Fibroblast of pulmonary artery (primary cell): ENCODE results near the gene CRISP1.

Source experiments
- DNase-seq: peaks from one replicate; pipeline ENCODE4 v3.0.0-alpha.2; 2010; ENCODE audit warnings: low read depth
- H3K4me3 ChIP-seq: replicated peaks from 2 replicates; pipeline ENCODE4 v1.5.1; 2011; ENCODE audit warnings: low read depth, mild to moderate bottlenecking, control low read depth, low read length, moderate library complexity
- TF ChIP-seq, protein P1 (sequence below): IDR thresholded peaks from 2 replicates; pipeline ENCODE4 v1.5.1; 2011; ENCODE audit warnings: mild to moderate bottlenecking, control low read depth, low read length, inconsistent platforms; ENCODE audit errors: missing control alignments

CRISP1 gene, protein sequence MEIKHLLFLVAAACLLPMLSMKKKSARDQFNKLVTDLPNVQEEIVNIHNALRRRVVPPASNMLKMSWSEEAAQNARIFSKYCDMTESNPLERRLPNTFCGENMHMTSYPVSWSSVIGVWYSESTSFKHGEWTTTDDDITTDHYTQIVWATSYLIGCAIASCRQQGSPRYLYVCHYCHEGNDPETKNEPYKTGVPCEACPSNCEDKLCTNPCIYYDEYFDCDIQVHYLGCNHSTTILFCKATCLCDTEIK

DNA sequence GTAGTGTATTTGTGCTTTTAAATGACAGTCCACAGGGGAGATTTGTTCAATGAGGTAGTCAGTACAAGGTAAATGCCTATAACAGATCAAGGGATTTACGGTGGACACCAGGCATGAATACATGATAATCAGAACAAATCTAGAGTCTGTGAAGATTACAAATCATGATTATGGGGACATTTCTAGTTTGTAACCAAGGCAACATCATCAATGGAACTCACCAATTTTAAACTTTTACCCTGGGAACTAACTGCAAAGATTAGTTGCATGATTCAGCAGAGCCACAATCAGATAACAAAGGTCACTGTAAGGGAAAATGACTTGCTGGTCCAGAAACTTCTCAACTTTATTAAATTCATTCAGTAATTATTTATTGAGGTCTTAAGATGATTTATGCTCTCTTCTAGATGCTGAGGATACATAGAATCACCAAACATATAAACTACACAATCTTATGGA lies at the start of gene CRISP1:
Gene CRISP1 (minus strand): TSS at position 51 of the 459 bp plus-strand sequence. CDS start 9,135 bp downstream, outside the sequence.
- no peak within 1 kb of the TSS for H3K4me3 ChIP-seq

DNA sequence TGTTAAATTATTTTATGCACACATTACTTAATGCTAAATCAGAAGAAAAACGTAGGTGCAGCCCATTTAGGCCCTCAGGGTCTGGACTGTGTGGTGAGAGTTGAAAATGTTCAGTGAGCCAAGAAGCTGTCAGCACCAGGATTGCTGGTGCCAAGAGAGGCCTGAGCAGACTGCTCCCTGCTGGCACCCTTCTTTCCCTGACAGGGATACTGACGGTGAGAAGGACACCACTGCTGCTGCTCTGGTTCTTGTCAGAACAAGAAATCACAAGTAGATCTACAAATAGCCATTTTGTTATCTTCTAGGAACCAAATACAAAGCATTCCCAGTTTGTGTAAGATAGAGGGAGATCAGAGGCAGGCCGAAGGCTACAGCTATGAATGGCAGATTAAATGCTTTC lies 48.7 kb upstream of the CRISP1 start:
- TF ChIP-seq, protein P1, sequence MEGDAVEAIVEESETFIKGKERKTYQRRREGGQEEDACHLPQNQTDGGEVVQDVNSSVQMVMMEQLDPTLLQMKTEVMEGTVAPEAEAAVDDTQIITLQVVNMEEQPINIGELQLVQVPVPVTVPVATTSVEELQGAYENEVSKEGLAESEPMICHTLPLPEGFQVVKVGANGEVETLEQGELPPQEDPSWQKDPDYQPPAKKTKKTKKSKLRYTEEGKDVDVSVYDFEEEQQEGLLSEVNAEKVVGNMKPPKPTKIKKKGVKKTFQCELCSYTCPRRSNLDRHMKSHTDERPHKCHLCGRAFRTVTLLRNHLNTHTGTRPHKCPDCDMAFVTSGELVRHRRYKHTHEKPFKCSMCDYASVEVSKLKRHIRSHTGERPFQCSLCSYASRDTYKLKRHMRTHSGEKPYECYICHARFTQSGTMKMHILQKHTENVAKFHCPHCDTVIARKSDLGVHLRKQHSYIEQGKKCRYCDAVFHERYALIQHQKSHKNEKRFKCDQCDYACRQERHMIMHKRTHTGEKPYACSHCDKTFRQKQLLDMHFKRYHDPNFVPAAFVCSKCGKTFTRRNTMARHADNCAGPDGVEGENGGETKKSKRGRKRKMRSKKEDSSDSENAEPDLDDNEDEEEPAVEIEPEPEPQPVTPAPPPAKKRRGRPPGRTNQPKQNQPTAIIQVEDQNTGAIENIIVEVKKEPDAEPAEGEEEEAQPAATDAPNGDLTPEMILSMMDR: no peak
- DNase-seq: no peak
- H3K4me3 ChIP-seq: no peak overlapping the region

More for the DNA sequence above, at the start of gene CRISP1:
- DNase-seq: no peak
- TF ChIP-seq, protein P1: no peak

DNA sequence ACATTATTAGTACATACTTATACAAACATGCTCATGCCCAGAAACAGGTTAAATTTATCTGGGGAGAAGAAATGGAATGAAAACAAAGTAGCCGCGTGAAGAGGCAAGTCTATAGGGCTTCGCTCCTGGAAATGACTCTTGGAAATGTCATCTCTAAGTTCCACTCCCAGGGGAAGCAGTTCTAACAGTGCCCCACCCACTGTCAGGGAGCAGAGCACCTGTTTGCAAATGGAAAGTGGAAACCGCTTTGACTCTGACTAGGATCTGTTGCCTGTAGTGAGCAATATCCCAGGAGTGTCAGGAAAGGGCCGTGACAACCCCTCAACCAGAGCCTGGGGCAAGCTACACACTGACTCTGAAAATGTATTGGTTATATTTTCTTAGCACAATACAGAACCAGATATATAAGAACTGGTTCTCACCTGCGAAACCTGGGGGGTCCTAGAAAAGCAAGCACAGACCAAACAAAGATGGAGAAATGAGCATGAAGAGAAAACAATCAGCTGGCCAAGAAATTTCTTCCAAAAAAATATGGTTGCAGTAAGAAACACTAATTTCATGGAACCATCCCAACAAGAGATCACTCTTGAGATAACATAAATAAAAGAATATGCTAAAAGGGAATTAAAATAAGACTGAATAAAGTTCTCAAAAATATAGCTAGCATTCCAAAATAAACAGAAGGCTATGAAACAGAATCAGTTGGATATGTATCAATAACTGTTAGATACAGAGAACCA lies 47.5 kb upstream of the CRISP1 start:
- DNase-seq: no peak
- TF ChIP-seq, protein P1: no peak
- no peak overlapping the region for H3K4me3 ChIP-seq

DNA sequence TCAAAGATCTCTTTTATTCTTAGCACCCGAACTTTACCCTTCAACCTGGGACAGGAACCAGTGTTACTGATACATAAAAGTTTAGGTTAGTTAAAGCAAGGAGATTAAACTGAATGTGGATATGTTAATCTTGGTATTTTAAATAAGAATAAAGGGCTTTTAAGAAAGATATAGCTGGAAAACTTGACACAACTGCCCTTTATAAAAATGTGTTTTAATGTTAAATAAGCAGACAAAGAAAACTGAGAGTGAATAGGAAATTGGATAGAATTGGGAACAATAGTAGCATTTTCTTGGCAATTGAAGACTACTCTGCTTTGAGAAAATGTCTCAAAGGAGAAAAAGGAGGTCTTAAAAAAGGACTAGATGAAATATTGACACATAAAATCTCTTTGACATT lies 45.9 kb upstream of the CRISP1 start:
- no peak overlapping the region for H3K4me3 ChIP-seq
- TF ChIP-seq, protein P1: no peak
- DNase-seq: no peak

DNA sequence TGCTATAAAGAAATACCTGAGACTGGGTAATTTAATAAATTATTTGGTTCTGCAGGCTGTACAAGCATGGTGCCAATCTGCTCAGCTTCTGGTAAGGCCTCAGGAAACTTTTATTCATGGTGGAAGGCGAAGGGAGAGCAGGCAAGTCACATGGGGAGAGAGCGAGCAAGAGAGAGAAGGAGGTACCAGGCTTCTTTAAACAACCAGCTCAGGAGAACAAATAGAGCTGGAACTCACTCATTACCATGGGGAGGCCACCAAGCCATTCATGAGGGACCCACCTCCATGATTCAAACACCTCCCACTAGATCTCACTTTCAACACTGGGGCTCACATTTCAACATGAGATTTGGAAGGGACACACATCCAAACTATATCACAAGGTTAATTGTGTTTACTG lies 44.9 kb upstream of the CRISP1 start:
- no peak overlapping the region for H3K4me3 ChIP-seq
- no peak for DNase-seq
- TF ChIP-seq, protein P1: no peak

DNA sequence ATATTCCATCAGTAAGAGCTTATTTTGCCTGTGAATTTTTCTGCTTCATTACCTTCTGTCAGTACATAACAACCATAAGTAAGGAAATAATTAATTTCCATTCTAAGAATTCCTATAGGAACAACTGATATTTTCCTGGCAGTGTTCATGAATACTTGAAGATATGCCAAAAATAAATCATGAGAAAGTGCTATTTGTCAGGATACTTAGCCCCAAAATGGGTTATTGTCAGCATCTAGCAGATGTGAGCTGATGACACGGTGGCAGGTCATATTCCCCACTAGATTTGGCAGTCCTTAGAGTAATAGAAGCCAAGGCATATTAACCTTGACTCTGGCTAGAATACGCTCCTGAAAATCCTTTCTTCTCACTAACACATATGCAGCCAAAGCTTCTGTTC lies 43.2 kb upstream of the CRISP1 start:
- TF ChIP-seq, protein P1: no peak
- DNase-seq: no peak
- no peak overlapping the region for H3K4me3 ChIP-seq
